Neural progenitor cell (in vitro differentiated cells): ENCODE measurements around the gene RTN4RL2. TPM values are rescaled to one million over a fixed set of nuclear protein-coding genes. Genes with fewer than 3 reads are reported as not detected.

ENCODE experiments used
- DNase-seq: peaks from one replicate; pipeline ENCODE4 v3.0.0-alpha.2; 2016; ENCODE audit warnings: low spot score
- H2AFZ ChIP-seq: fragments of 200-600 bp; sonication (generic); replicated peaks from 2 replicates; pipeline ENCODE4 v1.6.1; 2016; ENCODE audit warnings: antibody characterized with exemption
- H3F3A ChIP-seq: fragments of 200-600 bp; sonication (generic); 2 replicates; pipeline ENCODE4 v1.6.1; 2016; ENCODE audit warnings: antibody characterized with exemption, low read depth
- H3K27ac ChIP-seq: fragments of 200-600 bp; sonication (generic); 2 replicates; pipeline ENCODE4 v1.5.1; 2016; ENCODE audit warnings: mild to moderate bottlenecking
- H3K27me3 ChIP-seq: fragments of 200-600 bp; sonication (generic); 2 replicates; pipeline ENCODE4 v1.6.1; 2016; ENCODE audit warnings: mild to moderate bottlenecking, moderate library complexity
- H3K36me3 ChIP-seq: fragments of 200-600 bp; sonication (generic); 2 replicates; pipeline ENCODE4 v1.5.1; 2016
- H3K4me1 ChIP-seq: fragments of 200-600 bp; sonication (generic); 2 replicates; pipeline ENCODE4 v1.6.1; 2016; ENCODE audit warnings: mixed run types
- H3K4me2 ChIP-seq: fragments of 200-600 bp; sonication (generic); 2 replicates; pipeline ENCODE4 v1.6.1; 2016
- H3K4me3 ChIP-seq: fragments of 200-600 bp; sonication (generic); 2 replicates; pipeline ENCODE4 v1.5.1; 2016
- H3K79me2 ChIP-seq: fragments of 200-600 bp; sonication (generic); 2 replicates; pipeline ENCODE4 v1.6.1; 2016; ENCODE audit warnings: low read depth
- H3K9ac ChIP-seq: fragments of 200-600 bp; sonication (generic); 2 replicates; pipeline ENCODE4 v1.6.1; 2016
- H3K9me3 ChIP-seq: fragments of 200-600 bp; sonication (generic); 2 replicates; pipeline ENCODE4 v1.5.1; 2016; ENCODE audit warnings: low read depth
- H4K20me1 ChIP-seq: fragments of 200-600 bp; sonication (generic); 2 replicates; pipeline ENCODE4 v1.6.1; 2016; ENCODE audit warnings: low read depth
- H3K27ac Mint-ChIP-seq: 3 replicates; pipeline ENCODE4 v1.8.0; 2021; ENCODE audit warnings: mixed read lengths
- H3K27me3 Mint-ChIP-seq: 2 replicates; pipeline ENCODE4 v1.8.0; 2022; ENCODE audit warnings: low read depth, mild to moderate bottlenecking, inconsistent platforms, moderate library complexity, mixed read lengths; ENCODE audit not compliant: insufficient read depth
- H3K36me3 Mint-ChIP-seq: 3 replicates; pipeline ENCODE4 v1.8.0; 2021; ENCODE audit warnings: mixed read lengths
- H3K4me1 Mint-ChIP-seq: 3 replicates; pipeline ENCODE4 v1.8.0; 2021; ENCODE audit warnings: mixed read lengths
- H3K4me3 Mint-ChIP-seq: 3 replicates; pipeline ENCODE4 v1.8.0; 2021; ENCODE audit warnings: mild to moderate bottlenecking, moderate library complexity, mixed read lengths
- H3K9me3 Mint-ChIP-seq: 3 replicates; pipeline ENCODE4 v1.8.0; 2020; ENCODE audit warnings: mixed read lengths
- EZH2 ChIP-seq: fragments of 200-600 bp; sonication (generic); IDR thresholded peaks from 2 replicates; pipeline ENCODE4 v1.6.1; 2017; ENCODE audit warnings: antibody characterized with exemption, mild to moderate bottlenecking, moderate library complexity
- EZH2phosphoT487 ChIP-seq: fragments of 200-600 bp; sonication (generic); IDR thresholded peaks from 2 replicates; pipeline ENCODE4 v1.6.1; 2017; ENCODE audit warnings: antibody characterized with exemption
- total RNA-seq: library from RNA; depleted of rRNA; stranded (reverse); fragments of >200 nt; gene quantifications from 2 replicates; pipeline ENCODE4 v1.2.3, GENCODE V29; 2015; ENCODE audit warnings: low replicate concordance
- TF ChIP-seq, protein P1 (sequence below): fragments of 200-600 bp; sonication (generic); IDR thresholded peaks from 2 replicates; pipeline ENCODE4 v1.5.1; 2017; ENCODE audit warnings: antibody characterized with exemption, mild to moderate bottlenecking

RTN4RL2 gene
- total RNA-seq, 1 donor from 2014 or later: 0.13 TPM

DNA sequence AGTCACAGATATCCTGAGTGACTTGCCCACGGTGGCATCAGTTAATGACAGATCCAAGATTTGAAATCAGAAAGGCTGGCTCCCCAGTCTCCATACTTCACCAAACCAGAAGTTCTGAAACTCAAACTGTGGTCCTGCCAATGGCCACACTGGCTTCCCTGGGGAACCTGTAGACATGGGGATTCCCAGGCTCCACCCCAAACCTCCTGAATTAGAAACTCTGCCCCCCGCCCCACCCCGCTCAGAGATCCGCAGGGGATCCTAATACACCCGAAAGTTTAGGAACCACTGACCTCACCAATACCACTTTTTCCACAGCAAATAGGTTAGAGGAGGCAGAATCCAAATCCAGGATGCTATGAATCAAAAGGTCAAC, 15.3 kb downstream of the RTN4RL2 start:
- Histone ChIP-seq H3K27me3 (peaks cover 72% of the 10 kb centered on the region), H3K4me1 (peaks cover 14% of the 10 kb centered on the region), H3F3A (peaks cover 11% of the 10 kb centered on the region), H3K9me3 (no peaks in the 10 kb centered on the region), H3K36me3 (no peaks in the 10 kb centered on the region), H2AFZ (no peak overlapping the region), H3K79me2 (no peaks in the 10 kb centered on the region), H3K4me2 (peak overlapping the region; percentile 81), H3K27ac (no peak overlapping the region), H4K20me1 (peaks cover 18% of the 10 kb centered on the region), H3K9ac (no peak overlapping the region), H3K4me3 (peak overlapping the region; percentile 49)
- TF ChIP-seq, protein P1, sequence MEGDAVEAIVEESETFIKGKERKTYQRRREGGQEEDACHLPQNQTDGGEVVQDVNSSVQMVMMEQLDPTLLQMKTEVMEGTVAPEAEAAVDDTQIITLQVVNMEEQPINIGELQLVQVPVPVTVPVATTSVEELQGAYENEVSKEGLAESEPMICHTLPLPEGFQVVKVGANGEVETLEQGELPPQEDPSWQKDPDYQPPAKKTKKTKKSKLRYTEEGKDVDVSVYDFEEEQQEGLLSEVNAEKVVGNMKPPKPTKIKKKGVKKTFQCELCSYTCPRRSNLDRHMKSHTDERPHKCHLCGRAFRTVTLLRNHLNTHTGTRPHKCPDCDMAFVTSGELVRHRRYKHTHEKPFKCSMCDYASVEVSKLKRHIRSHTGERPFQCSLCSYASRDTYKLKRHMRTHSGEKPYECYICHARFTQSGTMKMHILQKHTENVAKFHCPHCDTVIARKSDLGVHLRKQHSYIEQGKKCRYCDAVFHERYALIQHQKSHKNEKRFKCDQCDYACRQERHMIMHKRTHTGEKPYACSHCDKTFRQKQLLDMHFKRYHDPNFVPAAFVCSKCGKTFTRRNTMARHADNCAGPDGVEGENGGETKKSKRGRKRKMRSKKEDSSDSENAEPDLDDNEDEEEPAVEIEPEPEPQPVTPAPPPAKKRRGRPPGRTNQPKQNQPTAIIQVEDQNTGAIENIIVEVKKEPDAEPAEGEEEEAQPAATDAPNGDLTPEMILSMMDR: no peak
- TF ChIP-seq EZH2phosphoT487: no peak
- TF ChIP-seq EZH2: no peak
- Mint-ChIP-seq H3K36me3 (no peaks in the 10 kb centered on the region), H3K27me3 (peaks cover 54% of the 10 kb centered on the region), H3K27ac (no peak overlapping the region), H3K9me3 (no peaks in the 10 kb centered on the region), H3K4me3 (peak overlapping the region; percentile 69), H3K4me1 (peaks cover 35% of the 10 kb centered on the region)
- no peak for DNase-seq

DNA sequence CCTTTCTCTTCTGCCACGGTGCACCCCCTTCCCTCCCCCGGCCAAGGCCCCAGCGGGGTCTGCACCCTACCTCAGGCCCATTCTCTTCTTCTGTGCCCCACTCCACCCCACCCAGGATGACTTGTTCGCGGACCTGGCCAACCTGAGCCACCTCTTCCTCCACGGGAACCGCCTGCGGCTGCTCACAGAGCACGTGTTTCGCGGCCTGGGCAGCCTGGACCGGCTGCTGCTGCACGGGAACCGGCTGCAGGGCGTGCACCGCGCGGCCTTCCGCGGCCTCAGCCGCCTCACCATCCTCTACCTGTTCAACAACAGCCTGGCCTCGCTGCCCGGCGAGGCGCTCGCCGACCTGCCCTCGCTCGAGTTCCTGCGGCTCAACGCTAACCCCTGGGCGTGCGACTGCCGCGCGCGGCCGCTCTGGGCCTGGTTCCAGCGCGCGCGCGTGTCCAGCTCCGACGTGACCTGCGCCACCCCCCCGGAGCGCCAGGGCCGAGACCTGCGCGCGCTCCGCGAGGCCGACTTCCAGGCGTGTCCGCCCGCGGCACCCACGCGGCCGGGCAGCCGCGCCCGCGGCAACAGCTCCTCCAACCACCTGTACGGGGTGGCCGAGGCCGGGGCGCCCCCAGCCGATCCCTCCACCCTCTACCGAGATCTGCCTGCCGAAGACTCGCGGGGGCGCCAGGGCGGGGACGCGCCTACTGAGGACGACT, 15.9 kb downstream of the RTN4RL2 start:
- TF ChIP-seq EZH2 (peak; percentile 83), EZH2phosphoT487 (peak; percentile 85)
- TF ChIP-seq, protein P1: no peak
- Histone ChIP-seq H3F3A (peaks cover 16% of the 10 kb centered on the region), H3K27ac (no peak overlapping the region), H3K4me3 (peak overlapping the region; percentile 49), H2AFZ (peak overlapping the region; percentile 90), H3K9me3 (no peaks in the 10 kb centered on the region), H3K4me2 (peak overlapping the region; percentile 81), H4K20me1 (peaks cover 23% of the 10 kb centered on the region), H3K79me2 (no peaks in the 10 kb centered on the region), H3K36me3 (no peaks in the 10 kb centered on the region), H3K9ac (no peak overlapping the region), H3K4me1 (peaks cover 14% of the 10 kb centered on the region), H3K27me3 (peaks cover 77% of the 10 kb centered on the region)
- Mint-ChIP-seq H3K4me1 (peaks cover 41% of the 10 kb centered on the region), H3K27me3 (peaks cover 56% of the 10 kb centered on the region), H3K9me3 (no peaks in the 10 kb centered on the region), H3K4me3 (peak overlapping the region; percentile 69), H3K36me3 (no peaks in the 10 kb centered on the region), H3K27ac (no peak overlapping the region)
- DNase-seq: peak; percentile 59

DNA sequence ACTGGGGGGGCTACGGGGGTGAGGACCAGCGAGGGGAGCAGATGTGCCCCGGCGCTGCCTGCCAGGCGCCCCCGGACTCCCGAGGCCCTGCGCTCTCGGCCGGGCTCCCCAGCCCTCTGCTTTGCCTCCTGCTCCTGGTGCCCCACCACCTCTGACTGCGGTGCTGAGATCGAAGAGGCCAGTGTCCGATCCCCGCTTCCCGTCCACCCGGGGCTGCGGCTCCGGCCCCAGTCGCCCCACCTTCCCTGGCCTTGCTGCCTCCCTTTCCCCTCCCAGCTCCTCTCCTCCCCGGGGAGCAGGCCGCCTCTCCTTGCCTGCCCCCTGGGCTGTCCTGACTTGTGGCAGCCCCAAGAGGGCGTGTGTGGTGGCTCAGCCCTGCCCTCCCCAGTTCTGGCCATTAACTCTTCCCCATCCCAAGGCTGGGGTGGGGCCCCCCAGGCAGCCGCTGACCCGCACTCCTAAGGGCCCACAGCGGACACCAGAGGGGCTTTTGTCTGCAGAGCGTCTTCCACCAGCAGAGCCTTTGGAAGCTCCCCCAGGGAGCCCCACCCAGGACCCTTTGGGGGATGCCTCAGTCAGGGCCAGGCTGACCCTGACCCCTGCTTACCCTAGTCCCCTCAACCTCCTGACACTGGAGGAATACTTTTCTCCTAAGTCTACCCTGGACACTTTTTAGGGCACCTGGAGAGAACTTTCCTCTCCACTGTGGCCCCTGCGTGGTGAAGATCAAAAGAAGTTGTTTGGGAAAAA, 16.6 kb downstream of the RTN4RL2 start:
- Mint-ChIP-seq H3K36me3 (no peaks in the 10 kb centered on the region), H3K27me3 (peaks cover 63% of the 10 kb centered on the region), H3K4me3 (no peak overlapping the region), H3K4me1 (peaks cover 47% of the 10 kb centered on the region), H3K9me3 (no peaks in the 10 kb centered on the region), H3K27ac (no peak overlapping the region)
- peaks cover 24% of the 10 kb centered on the region for H4K20me1 ChIP-seq
- H3K9ac ChIP-seq: no peak overlapping the region
- H3K4me1 ChIP-seq: peaks cover 14% of the 10 kb centered on the region
- peak; percentile 59 for DNase-seq
- H3K79me2 ChIP-seq: no peaks in the 10 kb centered on the region
- peak overlapping the region; percentile 81 for H3K4me2 ChIP-seq
- no peaks in the 10 kb centered on the region for H3K9me3 ChIP-seq
- peaks cover 85% of the 10 kb centered on the region for H3K27me3 ChIP-seq
- peaks cover 23% of the 10 kb centered on the region for H3F3A ChIP-seq
- no peaks in the 10 kb centered on the region for H3K36me3 ChIP-seq
- H3K27ac ChIP-seq: no peak overlapping the region
- H2AFZ ChIP-seq: peak overlapping the region; percentile 90
- peak overlapping the region; percentile 49 for H3K4me3 ChIP-seq
- TF ChIP-seq EZH2: peak; percentile 62
- peak; percentile 38 for TF ChIP-seq EZH2phosphoT487
- TF ChIP-seq, protein P1: peak; percentile 48
